GM12801 (cell line): ENCODE data around the gene SEMA5A.

Source experiments
- TF ChIP-seq, protein P1 (sequence below): IDR thresholded peaks from one replicate; pipeline ENCODE4 v1.5.1; 2011; ENCODE audit warnings: control low read depth; ENCODE audit not compliant: insufficient read length; ENCODE audit errors: extremely low read depth

The SEMA5A gene

DNA sequence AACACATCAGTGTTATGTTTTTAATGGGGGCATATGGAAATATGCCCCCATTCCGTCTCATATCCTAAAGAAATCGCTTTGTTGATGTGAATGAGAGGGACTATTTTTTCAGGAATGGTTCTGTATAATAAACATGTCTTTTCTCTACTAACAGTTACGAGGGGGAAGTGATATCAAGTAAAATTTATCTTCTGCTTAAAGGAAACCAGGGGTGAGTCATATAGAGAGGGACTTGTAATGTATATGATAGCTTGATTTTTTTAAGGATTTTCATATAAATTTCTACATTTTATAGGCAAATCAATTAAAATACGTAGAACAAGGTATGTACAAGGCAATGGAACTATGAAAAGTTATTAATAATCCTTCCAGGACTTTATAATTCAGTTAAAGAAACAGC is 207.1 kb downstream of the SEMA5A start:
- TF ChIP-seq, protein P1, sequence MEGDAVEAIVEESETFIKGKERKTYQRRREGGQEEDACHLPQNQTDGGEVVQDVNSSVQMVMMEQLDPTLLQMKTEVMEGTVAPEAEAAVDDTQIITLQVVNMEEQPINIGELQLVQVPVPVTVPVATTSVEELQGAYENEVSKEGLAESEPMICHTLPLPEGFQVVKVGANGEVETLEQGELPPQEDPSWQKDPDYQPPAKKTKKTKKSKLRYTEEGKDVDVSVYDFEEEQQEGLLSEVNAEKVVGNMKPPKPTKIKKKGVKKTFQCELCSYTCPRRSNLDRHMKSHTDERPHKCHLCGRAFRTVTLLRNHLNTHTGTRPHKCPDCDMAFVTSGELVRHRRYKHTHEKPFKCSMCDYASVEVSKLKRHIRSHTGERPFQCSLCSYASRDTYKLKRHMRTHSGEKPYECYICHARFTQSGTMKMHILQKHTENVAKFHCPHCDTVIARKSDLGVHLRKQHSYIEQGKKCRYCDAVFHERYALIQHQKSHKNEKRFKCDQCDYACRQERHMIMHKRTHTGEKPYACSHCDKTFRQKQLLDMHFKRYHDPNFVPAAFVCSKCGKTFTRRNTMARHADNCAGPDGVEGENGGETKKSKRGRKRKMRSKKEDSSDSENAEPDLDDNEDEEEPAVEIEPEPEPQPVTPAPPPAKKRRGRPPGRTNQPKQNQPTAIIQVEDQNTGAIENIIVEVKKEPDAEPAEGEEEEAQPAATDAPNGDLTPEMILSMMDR, result no peak

DNA sequence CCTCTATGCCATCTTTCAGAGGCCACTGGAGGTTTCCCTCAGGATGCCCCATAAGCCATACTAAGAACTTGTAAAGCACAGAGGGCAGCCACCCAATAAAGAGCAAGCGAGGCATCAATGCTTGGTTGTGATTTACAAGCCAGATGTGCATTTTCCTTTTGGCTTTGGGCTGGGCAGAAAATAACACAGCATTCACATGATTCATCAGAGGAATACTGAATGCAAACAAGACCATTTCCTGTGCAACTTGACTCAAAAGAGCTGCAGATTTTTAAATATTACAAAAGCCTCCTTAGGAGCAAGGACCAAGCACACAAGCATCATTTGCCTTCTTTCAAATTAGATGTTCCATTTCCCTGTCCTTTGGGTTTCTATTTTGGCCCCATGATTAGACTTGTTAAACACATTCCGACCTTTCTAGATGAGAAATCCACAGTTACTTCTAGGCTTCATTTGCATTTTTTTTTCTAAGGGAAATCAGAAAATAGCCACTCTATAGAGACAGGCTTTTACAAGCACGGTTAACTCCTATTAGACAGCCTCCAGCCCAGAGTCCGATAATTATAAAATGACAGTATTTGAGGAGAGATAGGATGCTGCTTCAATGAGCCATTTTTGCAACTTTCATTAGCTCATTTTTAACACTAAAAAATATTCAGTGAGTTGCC is 207.8 kb downstream of the SEMA5A start:
- TF ChIP-seq, protein P1, result no peak

DNA sequence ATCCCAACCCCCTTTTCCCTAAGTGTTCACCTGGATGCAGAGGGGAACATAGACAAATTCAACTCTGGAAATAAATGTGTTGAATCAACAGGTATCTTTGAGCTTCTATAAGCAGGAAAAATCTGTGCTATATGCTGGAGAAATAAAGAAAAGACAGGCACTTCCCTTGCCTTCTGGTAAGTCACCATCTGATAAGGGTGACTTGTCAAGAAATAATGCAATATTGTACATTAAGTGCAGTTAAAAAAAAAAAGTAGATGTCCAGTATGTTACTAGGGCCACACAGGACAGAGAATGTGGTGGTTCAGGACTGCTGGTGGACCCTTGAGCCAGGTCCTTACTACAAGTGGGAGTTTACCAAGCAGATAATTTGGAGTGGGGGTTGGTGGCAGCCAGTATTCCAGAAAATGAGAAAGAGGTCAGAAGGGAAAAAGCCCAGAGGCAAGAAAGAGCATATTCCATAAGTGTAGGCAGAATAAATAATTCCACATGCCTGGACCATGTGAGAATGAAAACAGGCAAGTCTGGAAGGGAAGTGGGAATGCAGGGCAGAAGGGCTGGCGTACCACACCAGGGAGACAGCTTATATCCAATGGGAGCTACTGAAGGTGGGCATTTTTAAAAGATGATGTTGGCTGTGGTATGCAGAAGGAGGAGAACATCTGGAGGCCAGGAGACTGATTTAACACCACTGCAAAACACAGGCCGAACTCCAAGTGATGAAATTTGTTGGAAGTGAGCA is 209.9 kb downstream of the SEMA5A start:
- TF ChIP-seq, protein P1, result no peak

DNA sequence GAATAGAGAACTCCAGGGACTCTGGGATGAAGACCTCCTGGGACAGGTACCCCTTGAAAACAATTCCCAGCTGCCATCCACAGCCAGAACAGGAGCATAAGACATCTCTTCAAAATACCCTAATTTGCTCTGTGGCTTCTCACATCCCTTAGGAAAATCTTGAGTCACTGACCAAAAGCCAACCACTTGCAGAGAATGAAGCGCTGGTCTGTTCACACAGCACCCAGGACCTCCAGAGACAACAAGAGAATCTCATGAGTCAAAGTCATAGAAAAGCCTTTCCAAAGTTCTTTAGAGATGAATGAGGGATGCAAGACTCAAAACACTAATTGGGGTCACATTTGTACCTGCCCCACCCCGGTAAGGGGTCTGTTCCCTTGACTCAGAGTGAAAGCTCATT is 210.6 kb downstream of the SEMA5A start:
- TF ChIP-seq, protein P1, result no peak

DNA sequence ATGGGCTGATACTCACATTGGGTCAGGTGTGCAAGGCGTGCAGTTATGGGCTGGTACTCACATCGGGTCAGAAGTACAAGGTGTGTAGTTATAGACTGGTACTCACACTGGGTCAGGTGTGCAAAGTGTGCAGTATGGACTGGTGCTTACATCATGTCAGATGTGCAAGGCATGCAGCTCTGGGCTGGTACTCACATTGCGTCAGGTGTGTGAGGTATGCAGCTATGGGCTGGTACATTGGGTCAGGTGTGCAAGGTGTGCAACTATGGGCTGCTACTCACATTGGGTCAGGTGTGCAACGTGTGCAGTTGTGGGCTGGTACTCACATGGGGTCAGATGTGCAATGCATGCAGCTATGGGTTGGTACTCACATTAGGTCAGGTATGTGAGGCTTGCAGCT is 213.8 kb downstream of the SEMA5A start:
- TF ChIP-seq, protein P1, result no peak

DNA sequence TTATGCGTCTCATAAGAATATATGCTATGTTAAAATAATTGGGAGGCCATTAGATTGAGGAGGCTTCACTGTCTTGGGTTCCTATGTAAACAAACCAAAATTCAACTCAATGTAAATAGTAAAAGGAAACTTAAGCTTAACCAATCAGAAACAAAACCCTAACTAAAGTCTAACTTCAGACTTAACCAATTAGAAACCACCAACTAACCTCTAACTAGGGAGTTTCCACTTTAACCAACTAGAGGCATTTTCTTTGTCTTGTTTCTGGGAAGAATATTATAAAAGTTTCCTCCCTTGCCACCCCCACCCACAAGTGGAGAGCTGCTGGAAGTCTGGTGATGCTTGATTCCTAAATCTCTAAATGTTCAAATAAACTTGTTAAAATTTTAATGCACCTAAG is 214.5 kb downstream of the SEMA5A start:
- TF ChIP-seq, protein P1, result no peak

DNA sequence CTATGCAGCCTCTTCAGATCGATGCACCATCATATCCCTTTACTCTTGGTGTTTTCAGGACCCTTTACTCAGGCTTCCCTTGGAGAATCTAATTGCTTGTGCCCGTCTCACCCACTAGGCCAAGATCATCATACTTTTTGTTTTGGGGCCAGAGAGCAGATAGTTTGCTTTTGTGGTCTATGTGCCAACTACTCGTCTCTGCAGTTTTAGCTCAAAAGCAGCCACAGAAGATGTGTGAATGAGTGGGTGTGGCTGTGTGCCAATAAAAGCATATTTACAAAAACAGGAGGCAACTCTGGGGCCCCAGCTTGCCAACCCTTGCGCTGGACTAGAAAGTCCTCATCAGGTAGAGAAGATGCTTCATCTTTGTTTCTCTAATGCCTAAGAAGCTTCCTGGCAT is 216.8 kb downstream of the SEMA5A start:
- TF ChIP-seq, protein P1, result no peak
